Stimulated activated CD4-positive, alpha-beta T cell treated with anti-CD3 and anti-CD28 coated beads, Interleukin-4, amount 100 ng/mL, for 24 hours (primary cell): ENCODE data around the gene ENOX2.

Source experiments
- DNase-seq: peaks from one replicate; pipeline ENCODE4 v3.0.0-alpha.2; 2020

Gene ENOX2

GRCh38 chrX:130884627-130885026, 18.4 kb downstream of the ENOX2 start:
- no peak for DNase-seq

DNA sequence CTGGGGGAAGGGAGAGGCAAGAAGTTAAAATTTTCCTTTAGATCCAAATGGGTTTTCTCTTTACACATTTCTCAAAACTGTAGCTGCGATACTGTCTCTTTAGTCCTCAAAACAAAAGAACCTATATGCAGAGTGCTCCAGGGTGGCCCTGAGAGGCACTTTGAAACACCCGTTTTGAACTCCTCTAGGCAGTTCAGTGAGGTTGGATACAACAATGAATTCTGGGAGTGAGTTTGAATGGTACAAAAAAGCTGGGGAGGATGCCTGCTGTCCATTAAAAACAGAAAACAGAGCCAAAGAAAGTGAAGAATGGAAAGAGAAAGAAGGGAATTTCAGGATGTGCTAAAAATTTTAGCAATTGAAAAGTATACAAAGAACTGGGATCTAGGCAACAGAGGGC, 23.1 kb downstream of the ENOX2 start:
- DNase-seq = no peak

- DNase-seq = no peak
Measured at GRCh38 chrX:130878350-130879341, 24.4 kb downstream of the ENOX2 start.

DNA sequence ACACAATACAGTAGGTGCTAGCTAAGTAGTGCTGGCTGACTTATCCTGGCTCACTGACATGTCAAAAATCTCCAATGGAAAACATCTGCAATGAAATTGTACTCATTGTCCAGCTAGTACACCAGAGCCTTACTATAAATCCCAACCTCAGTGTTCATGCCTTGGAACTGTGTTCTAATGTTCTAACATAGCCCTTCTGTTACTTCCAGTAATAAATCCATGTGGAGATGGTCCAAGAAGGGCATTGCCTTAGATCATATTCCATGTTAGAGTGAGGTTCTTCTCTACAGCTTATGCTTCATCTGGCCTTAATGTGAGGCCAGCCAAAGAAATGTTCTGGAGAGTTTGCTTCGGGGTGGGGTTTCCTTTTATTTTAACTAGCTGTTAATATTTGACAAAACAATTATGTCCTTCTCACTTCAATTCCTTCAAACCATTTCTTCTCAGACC, 25.1 kb downstream of the ENOX2 start:
- DNase-seq = no peak

DNA sequence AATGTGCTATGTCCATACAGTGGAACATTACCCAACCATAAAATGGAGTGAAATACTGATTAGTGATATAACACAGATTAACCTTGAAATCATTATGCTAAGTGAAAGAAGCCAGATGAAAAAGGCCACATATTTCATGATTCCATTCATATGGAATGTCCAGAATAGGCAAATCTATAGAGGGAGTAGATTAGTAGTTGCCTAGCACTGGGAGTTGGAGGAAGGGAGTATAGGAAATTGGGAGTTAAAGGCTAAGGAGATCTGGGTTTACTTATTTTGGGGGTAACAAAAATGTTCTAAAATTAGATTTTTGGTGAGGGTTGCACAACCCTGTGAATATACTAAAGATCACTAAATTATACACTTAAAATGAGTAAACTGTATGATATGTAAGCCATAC, 26.8 kb downstream of the ENOX2 start:
- DNase-seq = no peak

- DNase-seq = no peak
Measured at GRCh38 chrX:130874751-130875150, 28.3 kb downstream of the ENOX2 start.

- no peak for DNase-seq
Measured at GRCh38 chrX:130869239-130869638, 33.8 kb downstream of the ENOX2 start.

DNA sequence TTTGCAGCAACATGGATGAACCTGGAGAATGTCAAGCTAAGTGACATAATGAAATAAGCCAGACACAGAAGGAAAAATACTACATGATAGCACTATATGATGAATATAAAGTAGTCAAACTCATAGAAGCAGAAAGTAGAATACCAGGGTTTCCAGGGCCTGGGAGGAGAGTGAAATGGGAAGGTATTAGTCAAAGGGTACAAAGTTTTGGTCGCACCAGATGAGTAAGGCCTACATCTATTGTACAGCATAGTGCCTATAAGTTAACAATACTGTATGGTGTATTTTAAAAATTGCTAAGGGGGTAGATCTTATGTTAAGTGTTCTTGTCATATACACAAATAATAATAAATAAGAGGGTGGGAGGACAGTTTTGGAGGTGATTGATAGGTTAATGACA, 41.5 kb downstream of the ENOX2 start:
- DNase-seq = peak; percentile 3

- DNase-seq = peak; percentile 2
Measured at GRCh38 chrX:130857207-130857606, 45.8 kb downstream of the ENOX2 start.

- no peak for DNase-seq
Measured at GRCh38 chrX:130851569-130851968, 51.4 kb downstream of the ENOX2 start.

DNA sequence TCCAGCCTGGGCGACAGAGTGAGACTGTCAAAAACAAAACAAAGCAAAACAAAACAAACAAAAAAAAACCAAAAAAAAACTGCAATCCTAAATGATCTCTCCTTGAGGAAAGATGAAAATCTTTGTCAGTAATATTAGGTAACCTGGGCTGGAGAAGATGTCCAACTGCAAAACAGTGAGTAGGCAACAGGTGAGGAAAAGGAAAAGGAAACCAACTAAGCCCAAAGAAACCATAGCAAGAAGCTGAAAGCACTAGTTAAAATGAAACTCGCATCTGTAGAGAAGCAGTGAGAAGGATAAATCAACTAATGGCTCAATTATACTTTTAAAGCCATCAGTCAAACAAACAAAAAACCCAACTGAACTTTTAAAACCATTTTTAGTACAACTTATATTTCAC, 54.2 kb downstream of the ENOX2 start:
- DNase-seq = no peak

- no peak for DNase-seq
Measured at GRCh38 chrX:130846746-130847145, 56.3 kb downstream of the ENOX2 start.

DNA sequence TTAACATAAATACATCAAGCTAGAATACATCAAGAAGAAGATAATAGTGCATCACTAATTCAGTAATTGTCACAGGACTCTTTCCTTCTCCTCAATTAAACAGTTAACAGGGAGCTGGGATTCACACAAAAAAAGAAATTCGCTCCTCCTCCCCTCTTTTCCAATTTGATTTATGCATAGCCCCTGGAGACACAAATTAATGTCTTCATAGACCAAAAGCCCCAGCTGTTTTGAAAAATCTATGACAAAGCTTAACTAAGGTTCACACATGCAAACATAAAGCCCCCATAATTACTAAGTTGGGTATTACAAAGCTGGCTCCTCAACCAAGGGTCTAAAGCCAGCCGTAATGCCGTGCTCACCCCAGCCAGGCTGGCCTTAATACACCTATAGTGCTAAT, 61.2 kb downstream of the ENOX2 start:
- no peak for DNase-seq

DNA sequence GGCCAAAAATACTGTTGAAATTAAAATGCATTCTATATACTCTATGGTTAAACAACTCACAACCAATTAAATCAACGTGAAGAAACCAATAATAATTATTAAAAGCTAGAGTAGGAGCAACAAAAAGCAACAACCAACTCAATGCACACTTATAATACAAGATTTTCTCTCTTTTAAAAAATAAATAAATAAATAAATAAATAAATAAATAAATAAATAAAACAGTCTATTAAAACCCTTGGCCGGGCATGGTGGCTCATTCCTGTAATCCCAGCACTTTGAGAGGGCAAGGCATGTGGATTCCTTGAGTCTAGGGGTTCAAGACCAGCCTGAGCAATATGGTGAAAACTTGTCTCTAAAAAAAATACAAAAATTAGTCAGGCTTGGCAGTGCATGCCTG, 62.7 kb downstream of the ENOX2 start:
- no peak for DNase-seq

DNA sequence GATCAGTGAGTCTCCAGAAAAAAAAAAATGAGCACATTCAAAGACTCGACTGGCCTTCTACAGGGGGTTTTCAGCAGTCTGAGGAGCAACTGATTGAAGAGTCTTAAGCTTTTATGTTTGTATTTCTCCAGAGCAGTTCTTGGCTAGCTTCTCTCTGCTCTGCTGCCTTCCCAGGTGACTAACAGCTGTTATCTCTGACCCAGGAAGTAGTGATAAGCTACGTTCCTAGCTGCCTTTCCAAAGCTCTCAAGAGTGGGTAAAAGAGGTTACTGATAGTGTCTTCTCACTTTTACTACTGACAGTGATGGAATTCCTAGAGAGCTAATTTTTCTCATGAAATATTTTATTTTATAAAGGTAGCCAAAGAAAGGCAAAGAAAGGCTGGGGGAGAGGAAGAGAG, 66.6 kb downstream of the ENOX2 start:
- DNase-seq = no peak

- no peak for DNase-seq
Measured at GRCh38 chrX:130834830-130835229, 68.2 kb downstream of the ENOX2 start.

DNA sequence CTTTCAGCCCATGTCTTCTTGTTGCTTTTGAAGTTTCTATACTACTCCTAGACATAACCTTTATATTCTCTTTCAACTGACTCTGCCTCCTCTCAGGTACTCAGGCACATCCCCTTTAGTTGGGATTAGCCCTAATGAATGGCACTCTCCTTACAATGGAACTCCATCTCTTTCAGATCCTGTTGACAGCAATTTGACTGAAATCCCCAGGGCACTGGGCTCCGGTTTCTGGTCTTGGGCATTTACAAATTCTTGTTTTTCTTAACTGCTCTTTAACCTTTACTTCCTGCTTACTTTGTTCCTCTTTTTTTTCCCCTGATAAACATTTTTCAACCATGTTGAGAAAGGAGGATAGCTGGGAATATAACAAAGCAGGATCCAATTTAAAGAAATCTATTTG, 68.9 kb downstream of the ENOX2 start:
- no peak for DNase-seq

- DNase-seq = no peak
Measured at GRCh38 chrX:130831347-130831722, 71.7 kb downstream of the ENOX2 start.

GRCh38 chrX:130830599-130831346, 72.2 kb downstream of the ENOX2 start:
- DNase-seq = no peak

- no peak for DNase-seq
Measured at GRCh38 chrX:130829526-130830515, 73.2 kb downstream of the ENOX2 start.

DNA sequence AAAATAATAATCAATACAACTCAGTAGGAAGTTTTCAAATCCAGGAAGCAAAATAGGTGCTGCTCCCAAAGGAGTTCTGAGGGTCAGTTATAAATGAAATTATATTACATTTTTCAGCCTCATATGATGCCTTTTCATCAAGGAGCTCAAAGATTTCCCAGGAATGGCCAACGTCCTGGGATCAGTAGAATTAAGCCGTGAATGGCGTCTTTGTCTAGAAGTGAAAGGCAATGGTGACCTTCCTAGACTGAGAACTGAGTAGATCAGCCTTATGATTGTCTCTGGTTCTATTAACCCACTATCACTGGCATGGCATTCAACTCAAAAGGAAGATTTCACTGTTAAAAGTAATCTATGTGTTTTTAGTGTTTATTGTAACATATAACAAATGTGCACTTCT, 74.4 kb downstream of the ENOX2 start:
- no peak for DNase-seq

- no peak for DNase-seq
Measured at GRCh38 chrX:130827648-130828047, 75.4 kb downstream of the ENOX2 start.

DNA sequence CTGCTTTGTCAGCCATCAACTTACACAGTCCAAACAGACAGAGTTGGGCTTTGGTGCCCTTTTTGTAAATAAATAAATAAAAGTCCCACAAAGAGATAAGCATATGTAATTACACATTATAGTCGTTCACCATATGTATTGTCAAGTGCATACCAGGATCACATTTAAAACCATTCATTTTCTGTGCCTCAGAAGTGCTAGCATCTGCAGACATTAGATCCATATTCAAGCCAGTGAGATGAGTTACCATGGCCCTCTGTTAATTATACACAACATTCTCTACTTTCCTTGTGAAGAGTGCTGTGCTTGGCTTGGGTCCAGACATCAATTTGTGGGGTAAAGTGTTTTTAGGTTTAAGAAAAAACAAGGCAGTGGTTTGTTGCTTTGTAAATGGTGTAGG, 76.8 kb downstream of the ENOX2 start:
- DNase-seq = no peak
